ENCODE data around the gene TRH. TPM values are rescaled to one million over a fixed set of nuclear protein-coding genes. Genes with fewer than 3 reads are reported as not detected.

TRH gene
- total and polyA plus RNA-seq, 2 of the 8 experiments (the other 6 are each of a cell fraction or from before 2014, with no cell fraction given) = not detected

- Histone ChIP-seq H3K4me3 (ENCODE audit: extremely low read depth in 1 of 4, insufficient read depth in 2 of 4, low read depth in 3 of 4, low read length in 4 of 4) (no peak overlapping the region), H3K23me2 (ENCODE audit: low read depth, low read length) (peaks cover 2% of the 10 kb centered on the region; the same call in 1 of the 2 replicates), H3K9me3 (ENCODE audit: insufficient read depth in 2 of 2, low read depth in 1 of 2, low read length in 1 of 2) (no peaks in the 10 kb centered on the region), H3K4me2 (ENCODE audit: insufficient read depth in 1 of 2, low read depth in 2 of 2, low read length in 2 of 2) (no peak overlapping the region), H3K18ac (ENCODE audit: extremely low read depth, low read length) (no peak overlapping the region), H2AK5ac (ENCODE audit: low read depth, low read length) (no peak overlapping the region), H3K36me3 (ENCODE audit: control insufficient read depth in 2 of 4, insufficient read depth in 4 of 4, low read length in 3 of 4) (no peaks in the 10 kb centered on the region), H2BK12ac (ENCODE audit: low read depth, low read length) (no peak overlapping the region), H2BK120ac (replicated peaks; ENCODE audit: low read depth, low read length) (no peak overlapping the region), H4K8ac (ENCODE audit: extremely low read depth, insufficient read depth, low read length) (no peak overlapping the region), H4K5ac (ENCODE audit: insufficient read length, low read depth, low read length) (no peak overlapping the region), H3K79me1 (ENCODE audit: low read depth, low read length) (no peaks in the 10 kb centered on the region), H2BK15ac (ENCODE audit: low read length) (no peak overlapping the region), H3K14ac (ENCODE audit: insufficient read length) (no peak overlapping the region), H2AFZ (ENCODE audit: low read length) (no peak overlapping the region), H3K9ac (replicated peaks in 1 of 4; ENCODE audit: extremely low read depth in 1 of 4, low read depth in 3 of 4, low read length in 3 of 4) (no peak overlapping the region), H3K23ac (ENCODE audit: insufficient read length) (no peak overlapping the region), H3K79me2 (ENCODE audit: control insufficient read depth in 1 of 2, insufficient read depth in 2 of 2, low read length in 2 of 2) (no peaks in the 10 kb centered on the region), H3K4me1 (replicated peaks in 1 of 4; ENCODE audit: control insufficient read depth in 3 of 4, insufficient read depth in 4 of 4, low read length in 3 of 4) (no peaks in the 10 kb centered on the region), H4K91ac (replicated peaks; ENCODE audit: insufficient read length, low read length) (no peak overlapping the region), H4K20me1 (replicated peaks in 1 of 2; ENCODE audit: control insufficient read depth in 1 of 2, insufficient read depth in 2 of 2, low read length in 2 of 2) (no peaks in the 10 kb centered on the region), H2BK20ac (ENCODE audit: low read length) (no peak overlapping the region), H3K56ac (replicated peaks; ENCODE audit: insufficient read length, low read depth, low read length) (no peak overlapping the region), H3K4ac (replicated peaks; ENCODE audit: insufficient read length, low read depth, low read length) (no peak overlapping the region), H3K27ac (ENCODE audit: low read depth, low read length) (no peak overlapping the region), H3K27me3 (replicated peaks in 1 of 4; ENCODE audit: control insufficient read depth in 3 of 4, extremely low read depth in 1 of 4, insufficient read depth in 3 of 4, low read length in 3 of 4) (peaks cover 0 to 5% (median 0%) of the 10 kb centered on the region in 4 experiments; a peak in 1 of 7 replicates), H2BK5ac (ENCODE audit: low read depth, low read length) (no peak overlapping the region)
- no peak for FAIRE-seq
- DNase-seq (ENCODE audit: low read depth in 1 of 2, low spot score in 2 of 2) = no peak
- POLR2A ChIA-PET (ENCODE audit: partially characterized antibody) = no interaction called here
- WGBS, 2 experiments (ENCODE audit: extremely low coverage in 1 of 2, insufficient coverage in 1 of 2, insufficient read length in 1 of 2, insufficient replicate concordance in 2 of 2, low coverage in 1 of 2, low lambda C conversion rate in 2 of 2, missing lambda C conversion rate in 1 of 2) = 92% methylated on average over 7 of the region's 7 CpGs; no CpG with 5 or more reads in 1 of the 2 experiments
- CTCF ChIA-PET (ENCODE audit: partially characterized antibody) = interaction anchor here (1.3 to 6.4 kb wide), 7 partner anchors 9 to 161 kb away, joined by 5 to 165 read pairs (median 9); no protein-coding TSS in a partner anchor
- TF ChIP-seq ASH2L (IDR thresholded peaks at IDR 0.05; ENCODE audit: low read length) (no peak), KDM4A (IDR thresholded peaks at IDR 0.05; ENCODE audit: low read depth, low read length, severe bottlenecking) (no peak), GTF2F1 (IDR thresholded peaks at IDR 0.05; ENCODE audit: borderline replicate concordance, low read depth, low read length) (no peak), MAFK (IDR thresholded peaks at IDR 0.05; ENCODE audit: low read depth, low read length) (no peak), GABPA (IDR thresholded peaks at IDR 0.05; ENCODE audit: borderline replicate concordance, insufficient read depth, low read length) (no peak), CHD1 (IDR thresholded peaks at IDR 0.05; ENCODE audit: low read depth, low read length) (no peak), RAD21 (IDR thresholded peaks at IDR 0.05 in 1 of 2, conservative IDR thresholded peaks at IDR 0.05 in 1 of 2; ENCODE audit: low read depth in 2 of 2, low read length in 2 of 2) (no peak), EZH2 (IDR thresholded peaks at IDR 0.05; ENCODE audit: low read depth, low read length, severe bottlenecking) (no peak), SP1 (IDR thresholded peaks at IDR 0.05; ENCODE audit: low read depth, low read length) (no peak), E2F6 (IDR thresholded peaks at IDR 0.05) (no peak), CHD2 (IDR thresholded peaks at IDR 0.05; ENCODE audit: low read length) (no peak), FOSL1 (IDR thresholded peaks at IDR 0.05; ENCODE audit: insufficient read depth, low read depth, low read length) (no peak)
- TF ChIP-seq, protein P1, sequence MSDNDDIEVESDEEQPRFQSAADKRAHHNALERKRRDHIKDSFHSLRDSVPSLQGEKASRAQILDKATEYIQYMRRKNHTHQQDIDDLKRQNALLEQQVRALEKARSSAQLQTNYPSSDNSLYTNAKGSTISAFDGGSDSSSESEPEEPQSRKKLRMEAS (IDR thresholded peaks at IDR 0.05) = no peak
These were observed 29.8 kb upstream of the TRH start for GRCh38 chr3:129944709-129945108.

Measured in H1 (cell line).